Eye (tissue), 1 donor: ENCODE measurements around the gene GAB2.

ENCODE experiments used
- DNase-seq: peaks from one replicate; pipeline ENCODE4 v3.0.0-alpha.2; 2015

Gene GAB2

GRCh38 chr11:78217650-78218541, 199.7 kb downstream of the GAB2 start:
- no peak for DNase-seq

- DNase-seq, result no peak
Measured at GRCh38 chr11:78216571-78217287, 200.9 kb downstream of the GAB2 start.

- no peak for DNase-seq
Measured at GRCh38 chr11:78216021-78216420, 201.6 kb downstream of the GAB2 start.

- no peak for DNase-seq
Measured at GRCh38 chr11:78214331-78215194, 203.1 kb downstream of the GAB2 start.

GRCh38 chr11:78213526-78214330, 203.9 kb downstream of the GAB2 start:
- DNase-seq, result no peak

GRCh38 chr11:78212586-78213371, 204.8 kb downstream of the GAB2 start:
- no peak for DNase-seq

GRCh38 chr11:78211565-78211964, 206.1 kb downstream of the GAB2 start:
- no peak for DNase-seq

GRCh38 chr11:78210000-78210608, 207.5 kb downstream of the GAB2 start:
- DNase-seq, result no peak

GRCh38 chr11:78209478-78209877, 208.1 kb downstream of the GAB2 start:
- no peak for DNase-seq

- DNase-seq, result no peak
Measured at GRCh38 chr11:78208257-78209165, 209.1 kb downstream of the GAB2 start.

- no peak for DNase-seq
Measured at GRCh38 chr11:78207532-78208256, 209.9 kb downstream of the GAB2 start.

GRCh38 chr11:78205691-78206090, 211.9 kb downstream of the GAB2 start:
- no peak for DNase-seq

GRCh38 chr11:78205256-78205655, 212.4 kb downstream of the GAB2 start:
- no peak for DNase-seq

- no peak for DNase-seq
Measured at GRCh38 chr11:78203184-78203583, 214.4 kb downstream of the GAB2 start.

- no peak for DNase-seq
Measured at GRCh38 chr11:78202733-78203167, 214.9 kb downstream of the GAB2 start.

- DNase-seq, result no peak
Measured at GRCh38 chr11:78201096-78201818, 216.4 kb downstream of the GAB2 start.

- no peak for DNase-seq
Measured at GRCh38 chr11:78200553-78200952, 217.1 kb downstream of the GAB2 start.

- no peak for DNase-seq
Measured at GRCh38 chr11:78200061-78200460, 217.6 kb downstream of the GAB2 start.
